Measurements from ENCODE around the gene AURKAIP1. TPM values are rescaled to one million over a fixed set of nuclear protein-coding genes. Genes with fewer than 3 reads are reported as not detected.

The AURKAIP1 gene
- total RNA-seq, 2 donors from 2014 or later: 106 to 216 TPM

DNA sequence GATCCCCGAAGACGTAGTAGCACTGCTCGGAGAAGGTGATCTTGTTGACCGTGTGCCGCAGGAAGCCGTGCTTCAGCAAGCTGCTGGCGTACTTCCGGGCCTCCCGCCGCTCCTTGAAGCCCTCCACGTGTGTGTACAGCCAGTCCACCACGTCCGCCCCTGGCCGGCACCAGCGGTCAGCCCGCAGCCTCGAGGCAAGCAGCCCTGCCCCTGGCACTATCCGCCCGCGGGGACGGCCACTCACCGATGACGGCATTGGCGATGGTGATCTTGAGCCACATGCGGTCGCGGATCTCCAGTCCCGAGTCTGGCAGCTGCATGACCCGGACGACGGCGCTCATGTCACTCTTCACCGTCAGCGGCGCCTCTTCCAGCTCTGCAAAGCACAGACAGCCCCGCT, 36.7 kb downstream of the AURKAIP1 start:
- H3K27me3 Mint-ChIP-seq: no peaks in the 10 kb centered on the region
- ATAC-seq (no peak), DNase-seq (ENCODE audit: low spot score) (no peak)
- H3K4me1 Mint-ChIP-seq (ENCODE audit: low read depth in 2 of 2): peaks cover 0 to 6% of the 10 kb centered on the region in 2 donors
- no peak overlapping the region for H3K27ac Mint-ChIP-seq
- no peaks in the 10 kb centered on the region for H3K9me3 Mint-ChIP-seq
- H3K4me3 Mint-ChIP-seq: no peak overlapping the region
- no peaks in the 10 kb centered on the region for H3K36me3 Mint-ChIP-seq

DNA sequence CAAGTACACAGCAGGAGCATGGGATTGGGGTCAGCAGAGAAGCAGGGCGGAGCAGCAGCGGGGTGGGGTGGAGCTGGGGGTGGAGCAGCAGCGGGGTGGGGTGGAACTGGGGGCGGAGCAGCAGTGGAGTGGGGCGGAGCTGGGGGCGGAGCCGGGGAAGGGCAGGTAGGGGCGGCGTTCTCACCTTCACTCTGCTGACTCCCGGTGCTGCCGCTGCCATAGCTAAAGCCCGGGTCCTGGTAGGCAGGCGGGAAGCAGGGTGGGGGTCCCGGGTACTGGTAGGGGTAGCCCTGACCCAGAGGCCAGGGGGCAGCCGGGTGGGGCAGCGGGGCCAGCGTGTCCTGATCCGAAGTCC, 37.2 kb downstream of the AURKAIP1 start:
- Mint-ChIP-seq H3K27ac (no peak overlapping the region), H3K4me3 (no peak overlapping the region), H3K27me3 (no peaks in the 10 kb centered on the region), H3K4me1 (ENCODE audit: low read depth in 2 of 2) (peaks cover 0 to 6% of the 10 kb centered on the region in 2 donors), H3K9me3 (no peaks in the 10 kb centered on the region), H3K36me3 (no peaks in the 10 kb centered on the region)
- ATAC-seq: peak in 1 of 2 donors; percentile 43
- DNase-seq (ENCODE audit: low spot score): no peak

GRCh38 chr1:1336931-1337792, 37.8 kb downstream of the AURKAIP1 start:
- ATAC-seq (no peak), DNase-seq (ENCODE audit: low spot score) (no peak)
- no peaks in the 10 kb centered on the region for H3K27me3 Mint-ChIP-seq
- H3K36me3 Mint-ChIP-seq: no peaks in the 10 kb centered on the region
- no peak overlapping the region for H3K4me3 Mint-ChIP-seq
- no peaks in the 10 kb centered on the region for H3K9me3 Mint-ChIP-seq
- peaks cover 0 to 6% of the 10 kb centered on the region in 2 donors for H3K4me1 Mint-ChIP-seq (ENCODE audit: low read depth in 2 of 2)
- H3K27ac Mint-ChIP-seq: no peak overlapping the region

DNA sequence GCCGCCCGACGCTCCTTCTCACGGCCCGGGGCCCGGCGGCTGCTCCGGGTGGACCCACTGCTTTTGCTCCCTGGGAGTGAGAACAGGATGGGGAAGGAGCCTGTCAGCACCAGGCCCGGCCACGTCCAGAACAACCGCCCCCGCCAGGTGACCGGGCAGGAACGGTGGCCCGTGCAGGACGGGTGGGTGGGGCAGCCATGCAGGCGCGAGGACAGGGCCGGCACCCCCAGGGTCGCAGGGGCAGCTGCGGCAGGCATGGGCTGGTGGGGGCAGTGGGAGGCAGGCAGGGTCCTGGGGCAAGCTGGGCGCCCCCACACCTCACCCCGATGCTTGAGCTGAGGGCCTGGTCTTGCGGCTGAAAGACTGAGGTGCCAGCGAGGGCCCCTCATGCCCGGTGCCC, 38.6 kb downstream of the AURKAIP1 start:
- H3K27ac Mint-ChIP-seq: no peak overlapping the region
- H3K4me1 Mint-ChIP-seq (ENCODE audit: low read depth in 2 of 2): peaks cover 0 to 6% of the 10 kb centered on the region in 2 donors
- H3K4me3 Mint-ChIP-seq: no peak overlapping the region
- no peaks in the 10 kb centered on the region for H3K9me3 Mint-ChIP-seq
- ATAC-seq: no peak
- H3K36me3 Mint-ChIP-seq: no peaks in the 10 kb centered on the region
- no peaks in the 10 kb centered on the region for H3K27me3 Mint-ChIP-seq
- no peak for DNase-seq (ENCODE audit: low spot score)

GRCh38 chr1:1335792-1336248, 39.2 kb downstream of the AURKAIP1 start:
- H3K27ac Mint-ChIP-seq: no peak overlapping the region
- H3K4me1 Mint-ChIP-seq (ENCODE audit: low read depth in 2 of 2): peaks cover 0 to 2% of the 10 kb centered on the region in 2 donors
- ATAC-seq: no peak
- no peaks in the 10 kb centered on the region for H3K27me3 Mint-ChIP-seq
- no peaks in the 10 kb centered on the region for H3K9me3 Mint-ChIP-seq
- no peak overlapping the region for H3K4me3 Mint-ChIP-seq
- no peak for DNase-seq (ENCODE audit: low spot score)
- H3K36me3 Mint-ChIP-seq: no peaks in the 10 kb centered on the region

DNA sequence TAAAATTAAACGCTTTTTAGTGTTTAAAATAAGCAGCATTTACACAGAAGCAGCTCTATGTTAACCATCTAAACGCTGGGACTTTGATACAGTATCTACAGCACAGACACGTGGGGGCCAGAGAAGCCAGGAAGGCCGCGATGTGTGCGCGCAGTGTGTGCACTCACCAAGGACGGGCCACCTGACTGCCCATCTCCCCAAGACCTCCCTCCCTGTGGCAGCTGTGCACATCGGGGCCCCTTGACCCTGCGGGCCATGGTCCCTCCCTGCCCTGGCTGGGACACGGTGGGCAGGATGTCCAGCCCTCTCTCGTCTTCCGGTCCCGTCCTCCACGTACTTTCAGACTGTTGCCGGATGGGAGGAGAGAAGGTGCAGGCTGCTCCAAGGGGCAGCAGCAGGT, 39.7 kb downstream of the AURKAIP1 start:
- ATAC-seq (no peak), DNase-seq (ENCODE audit: low spot score) (no peak)
- Mint-ChIP-seq H3K27ac (no peak overlapping the region), H3K36me3 (no peaks in the 10 kb centered on the region), H3K4me3 (no peak overlapping the region), H3K9me3 (no peaks in the 10 kb centered on the region), H3K27me3 (no peaks in the 10 kb centered on the region), H3K4me1 (ENCODE audit: low read depth in 2 of 2) (peaks cover 0 to 2% of the 10 kb centered on the region in 2 donors)

- ATAC-seq (no peak), DNase-seq (ENCODE audit: low spot score) (no peak)
- H3K4me1 Mint-ChIP-seq (ENCODE audit: low read depth in 2 of 2): peaks cover 2 to 3% of the 10 kb centered on the region in 2 donors
- no peaks in the 10 kb centered on the region for H3K9me3 Mint-ChIP-seq
- H3K36me3 Mint-ChIP-seq: no peaks in the 10 kb centered on the region
- H3K27ac Mint-ChIP-seq: no peak overlapping the region
- no peaks in the 10 kb centered on the region for H3K27me3 Mint-ChIP-seq
- no peak overlapping the region for H3K4me3 Mint-ChIP-seq
Observed at GRCh38 chr1:1334835-1335234, 40.2 kb downstream of the AURKAIP1 start.

DNA sequence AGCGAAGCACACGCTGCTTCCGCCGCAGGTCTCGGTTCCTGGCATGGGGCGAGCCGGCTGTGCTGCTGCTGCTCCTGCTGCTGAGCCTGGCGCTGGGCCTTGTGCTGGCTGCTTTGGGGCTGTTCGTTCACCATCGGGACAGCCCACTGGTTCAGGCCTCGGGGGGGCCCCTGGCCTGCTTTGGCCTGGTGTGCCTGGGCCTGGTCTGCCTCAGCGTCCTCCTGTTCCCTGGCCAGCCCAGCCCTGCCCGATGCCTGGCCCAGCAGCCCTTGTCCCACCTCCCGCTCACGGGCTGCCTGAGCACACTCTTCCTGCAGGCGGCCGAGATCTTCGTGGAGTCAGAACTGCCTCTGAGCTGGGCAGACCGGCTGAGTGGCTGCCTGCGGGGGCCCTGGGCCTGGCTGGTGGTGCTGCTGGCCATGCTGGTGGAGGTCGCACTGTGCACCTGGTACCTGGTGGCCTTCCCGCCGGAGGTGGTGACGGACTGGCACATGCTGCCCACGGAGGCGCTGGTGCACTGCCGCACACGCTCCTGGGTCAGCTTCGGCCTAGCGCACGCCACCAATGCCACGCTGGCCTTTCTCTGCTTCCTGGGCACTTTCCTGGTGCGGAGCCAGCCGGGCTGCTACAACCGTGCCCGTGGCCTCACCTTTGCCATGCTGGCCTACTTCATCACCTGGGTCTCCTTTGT, 41.3 kb downstream of the AURKAIP1 start:
- no peak overlapping the region for H3K4me3 Mint-ChIP-seq
- no peaks in the 10 kb centered on the region for H3K9me3 Mint-ChIP-seq
- H3K27me3 Mint-ChIP-seq: no peaks in the 10 kb centered on the region
- DNase-seq (ENCODE audit: low spot score): no peak
- ATAC-seq: no peak
- peaks cover 4% of the 10 kb centered on the region in 2 donors for H3K4me1 Mint-ChIP-seq (ENCODE audit: low read depth in 2 of 2)
- no peaks in the 10 kb centered on the region for H3K36me3 Mint-ChIP-seq
- H3K27ac Mint-ChIP-seq: no peak overlapping the region

GRCh38 chr1:1332774-1333480, 42.1 kb downstream of the AURKAIP1 start:
- H3K27ac Mint-ChIP-seq: no peak overlapping the region
- H3K27me3 Mint-ChIP-seq: no peaks in the 10 kb centered on the region
- ATAC-seq: no peak
- H3K9me3 Mint-ChIP-seq: no peaks in the 10 kb centered on the region
- H3K4me1 Mint-ChIP-seq (ENCODE audit: low read depth in 2 of 2): peaks cover 4% of the 10 kb centered on the region in 2 donors
- no peak overlapping the region for H3K4me3 Mint-ChIP-seq
- H3K36me3 Mint-ChIP-seq: no peaks in the 10 kb centered on the region
- DNase-seq (ENCODE audit: low spot score): no peak

- ATAC-seq (no peak), DNase-seq (ENCODE audit: low spot score) (no peak)
- Mint-ChIP-seq H3K4me3 (no peak overlapping the region), H3K27ac (no peak overlapping the region), H3K27me3 (no peaks in the 10 kb centered on the region), H3K9me3 (no peaks in the 10 kb centered on the region), H3K36me3 (no peaks in the 10 kb centered on the region), H3K4me1 (ENCODE audit: low read depth in 2 of 2) (peaks cover 4% of the 10 kb centered on the region in 2 donors)
Observed at GRCh38 chr1:1332031-1332755, 42.8 kb downstream of the AURKAIP1 start.

DNA sequence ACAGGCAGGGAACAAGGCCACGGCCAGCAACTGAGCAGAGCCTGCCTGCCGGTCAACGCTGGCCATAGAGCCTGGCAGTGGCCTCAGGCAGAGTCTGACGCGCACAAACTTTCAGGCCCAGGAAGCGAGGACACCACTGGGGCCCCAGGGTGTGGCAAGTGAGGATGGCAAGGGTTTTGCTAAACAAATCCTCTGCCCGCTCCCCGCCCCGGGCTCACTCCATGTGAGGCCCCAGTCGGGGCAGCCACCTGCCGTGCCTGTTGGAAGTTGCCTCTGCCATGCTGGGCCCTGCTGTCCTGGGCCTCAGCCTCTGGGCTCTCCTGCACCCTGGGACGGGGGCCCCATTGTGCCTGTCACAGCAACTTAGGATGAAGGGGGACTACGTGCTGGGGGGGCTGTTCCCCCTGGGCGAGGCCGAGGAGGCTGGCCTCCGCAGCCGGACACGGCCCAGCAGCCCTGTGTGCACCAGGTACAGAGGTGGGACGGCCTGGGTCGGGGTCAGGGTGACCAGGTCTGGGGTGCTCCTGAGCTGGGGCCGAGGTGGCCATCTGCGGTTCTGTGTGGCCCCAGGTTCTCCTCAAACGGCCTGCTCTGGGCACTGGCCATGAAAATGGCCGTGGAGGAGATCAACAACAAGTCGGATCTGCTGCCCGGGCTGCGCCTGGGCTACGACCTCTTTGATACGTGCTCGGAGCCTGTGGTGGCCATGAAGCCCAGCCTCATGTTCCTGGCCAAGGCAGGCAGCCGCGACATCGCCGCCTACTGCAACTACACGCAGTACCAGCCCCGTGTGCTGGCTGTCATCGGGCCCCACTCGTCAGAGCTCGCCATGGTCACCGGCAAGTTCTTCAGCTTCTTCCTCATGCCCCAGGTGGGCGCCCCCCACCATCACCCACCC, 43.7 kb downstream of the AURKAIP1 start, which contains the start of gene TAS1R3:
Gene TAS1R3, plus strand, starts transcription at position 213 of the 898 bp plus-strand sequence. Its CDS starts 66 bp downstream, at position 279.
- H3K36me3 Mint-ChIP-seq: no peaks in the 10 kb centered on the region
- H3K27ac Mint-ChIP-seq: no peak within 1 kb of the TSS
- H3K4me1 Mint-ChIP-seq (ENCODE audit: low read depth in 2 of 2): peaks cover 4 to 5% of the 10 kb centered on the region in 2 donors
- H3K27me3 Mint-ChIP-seq: no peaks in the 10 kb centered on the region
- H3K4me3 Mint-ChIP-seq: no peak within 1 kb of the TSS
- no peak for ATAC-seq
- DNase-seq (ENCODE audit: low spot score): no peak
- H3K9me3 Mint-ChIP-seq: no peaks in the 10 kb centered on the region

DNA sequence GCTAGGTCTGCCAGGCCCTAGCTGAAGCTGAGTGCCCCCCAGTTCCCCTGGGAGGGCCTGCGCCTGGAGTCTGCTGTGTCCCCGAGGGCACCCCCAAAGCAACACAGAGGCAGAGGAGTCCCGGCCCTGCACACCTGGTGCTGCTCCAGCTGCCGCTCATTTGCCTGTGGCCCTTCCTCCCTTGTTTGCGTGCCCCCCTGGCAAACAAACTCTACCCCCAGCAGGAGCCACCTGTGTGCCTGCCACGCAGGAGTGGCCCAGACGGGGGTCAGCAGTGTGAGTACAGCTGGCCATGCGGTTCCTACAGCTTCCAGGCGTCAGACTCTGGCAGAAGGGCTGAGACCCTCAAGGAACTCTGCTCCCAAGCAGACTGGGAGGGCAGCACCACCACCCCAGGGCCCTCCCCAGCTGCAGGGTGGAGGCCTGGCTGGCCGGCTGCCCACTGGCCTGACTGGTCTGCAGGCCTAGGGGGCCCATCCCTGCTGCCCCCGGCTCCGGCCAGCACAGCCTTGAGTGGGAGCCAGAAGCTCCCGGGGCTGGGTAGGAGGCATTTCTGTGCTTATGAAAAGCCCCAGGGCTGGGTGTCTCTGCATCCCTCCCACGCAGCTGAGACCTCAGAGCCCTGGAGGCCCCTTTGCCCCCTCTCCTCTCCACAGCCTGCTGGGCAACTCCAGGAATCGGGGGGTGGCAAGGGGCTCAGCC, 44.5 kb downstream of the AURKAIP1 start:
- Mint-ChIP-seq H3K36me3 (no peaks in the 10 kb centered on the region), H3K27ac (no peak overlapping the region), H3K4me1 (ENCODE audit: low read depth in 2 of 2) (peaks cover 4 to 7% of the 10 kb centered on the region in 2 donors), H3K4me3 (no peak overlapping the region), H3K27me3 (no peaks in the 10 kb centered on the region), H3K9me3 (no peaks in the 10 kb centered on the region)
- DNase-seq (ENCODE audit: low spot score): no peak
- ATAC-seq: no peak

Data from natural killer cell treated with Interleukin-12 subunit alpha and Interleukin-12 subunit beta and Interleukin-15 and Interleukin-18, amount 100 ng/mL, for 72 hours (primary cell).